PC-3 (cell line): ENCODE results near the gene UBE2F.

Experiments
- EZH2 ChIP-seq: fragments of 300-600 bp; sonication (generic); IDR thresholded peaks from one replicate; pipeline ENCODE4 v1.6.1; 2017; ENCODE audit warnings: antibody characterized with exemption, mild to moderate bottlenecking, low read length; ENCODE audit not compliant: unreplicated experiment
- TF ChIP-seq, protein P1 (sequence below): fragments of 300-600 bp; sonication (generic); conservative IDR thresholded peaks from 2 replicates; pipeline ENCODE4 v1.5.1; 2017; ENCODE audit warnings: antibody characterized with exemption, low read depth, mild to moderate bottlenecking, low read length

DNA sequence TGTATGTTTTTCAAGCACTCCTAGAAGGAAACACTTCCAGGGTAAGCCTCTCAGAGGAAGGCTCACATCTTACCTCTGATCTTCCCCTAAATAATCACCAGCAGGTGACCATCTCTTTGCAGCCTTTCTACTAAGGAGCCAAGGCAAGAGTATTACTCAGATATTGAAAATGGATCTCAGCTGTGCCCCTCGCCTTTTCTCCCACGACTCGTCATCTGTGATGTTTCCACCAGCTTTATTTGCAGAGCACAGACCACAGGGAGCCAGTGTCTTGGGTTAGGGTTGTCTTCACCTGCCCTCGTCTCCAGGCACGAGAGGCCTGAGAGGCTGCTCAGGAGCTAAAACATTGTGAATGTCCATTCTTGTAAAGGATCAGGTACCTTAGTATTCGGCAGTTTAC, 77.0 kb downstream of the UBE2F start:
- no peak for TF ChIP-seq EZH2
- TF ChIP-seq, protein P1, sequence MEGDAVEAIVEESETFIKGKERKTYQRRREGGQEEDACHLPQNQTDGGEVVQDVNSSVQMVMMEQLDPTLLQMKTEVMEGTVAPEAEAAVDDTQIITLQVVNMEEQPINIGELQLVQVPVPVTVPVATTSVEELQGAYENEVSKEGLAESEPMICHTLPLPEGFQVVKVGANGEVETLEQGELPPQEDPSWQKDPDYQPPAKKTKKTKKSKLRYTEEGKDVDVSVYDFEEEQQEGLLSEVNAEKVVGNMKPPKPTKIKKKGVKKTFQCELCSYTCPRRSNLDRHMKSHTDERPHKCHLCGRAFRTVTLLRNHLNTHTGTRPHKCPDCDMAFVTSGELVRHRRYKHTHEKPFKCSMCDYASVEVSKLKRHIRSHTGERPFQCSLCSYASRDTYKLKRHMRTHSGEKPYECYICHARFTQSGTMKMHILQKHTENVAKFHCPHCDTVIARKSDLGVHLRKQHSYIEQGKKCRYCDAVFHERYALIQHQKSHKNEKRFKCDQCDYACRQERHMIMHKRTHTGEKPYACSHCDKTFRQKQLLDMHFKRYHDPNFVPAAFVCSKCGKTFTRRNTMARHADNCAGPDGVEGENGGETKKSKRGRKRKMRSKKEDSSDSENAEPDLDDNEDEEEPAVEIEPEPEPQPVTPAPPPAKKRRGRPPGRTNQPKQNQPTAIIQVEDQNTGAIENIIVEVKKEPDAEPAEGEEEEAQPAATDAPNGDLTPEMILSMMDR = no peak
